H1 (cell line): ENCODE data around the gene MORN2. TPM values are rescaled to one million over a fixed set of nuclear protein-coding genes. Genes with fewer than 3 reads are reported as not detected.

Experiments used
- CREB1 ChIP-seq: IDR thresholded peaks from 2 replicates; pipeline ENCODE4 v1.6.1; 2012; ENCODE audit warnings: inconsistent platforms
- JUND ChIP-seq: IDR thresholded peaks from 2 replicates; pipeline ENCODE4 v1.6.1; 2011; ENCODE audit warnings: mild to moderate bottlenecking, improper control_type of control experiment, low read length
- NRF1 ChIP-seq: IDR thresholded peaks from 2 replicates; pipeline ENCODE4 v1.6.1; 2011; ENCODE audit warnings: mild to moderate bottlenecking, low read depth, low read length, improper control_type of control experiment
- RAD21 ChIP-seq, 2 experiments: IDR thresholded peaks in 1 of 2; conservative IDR thresholded peaks in 1 of 2; 2 replicates each; pipeline ENCODE4 v1.6.1; 2011; ENCODE audit warnings: low read depth in 2 of 2, low read length in 2 of 2, improper control_type of control experiment in 1 of 2, inconsistent platforms in 1 of 2, mild to moderate bottlenecking in 1 of 2, moderate library complexity in 1 of 2
- RNF2 ChIP-seq: fragments of 200-900, 300-1000 bp; sonication (generic); IDR thresholded peaks from 2 replicates; pipeline ENCODE4 v1.7.1; 2016; ENCODE audit warnings: borderline replicate concordance, low read depth, mild to moderate bottlenecking, antibody characterized with exemption, low read length; ENCODE audit not compliant: poor library complexity, severe bottlenecking; ENCODE audit errors: missing control alignments
- SIN3A ChIP-seq, 2 experiments: IDR thresholded peaks in 1 of 2; conservative IDR thresholded peaks in 1 of 2; 2 replicates each; pipeline ENCODE4 v1.6.1; 2011 to 2012; ENCODE audit warnings: low read length in 2 of 2, improper control_type of control experiment in 1 of 2, low read depth in 1 of 2, mild to moderate bottlenecking in 1 of 2
- SP2 ChIP-seq: IDR thresholded peaks from 2 replicates; pipeline ENCODE4 v1.6.1; 2012; ENCODE audit warnings: mild to moderate bottlenecking, low read length, inconsistent platforms
- ZNF274 ChIP-seq: IDR thresholded peaks from 2 replicates; pipeline ENCODE4 v1.7.0; 2012; ENCODE audit warnings: low read length, borderline replicate concordance; ENCODE audit errors: extremely low read depth
- polyA plus RNA-seq, 7 experiments: library from polyadenylated mRNA; depleted of rRNA in 3 of 7; stranded (reverse) in 5 of 7; unstranded in 2 of 7; fragments of >200 nt in 5 of 7; fragments of 200-250 nt in 2 of 7; gene quantifications; 1 replicate in 5 of 7; 2 replicates in 1 of 7; 4 replicates in 1 of 7; pipeline versions ENCODE4 v1.2.1 to v1.2.3, GENCODE V29; 2011 to 2013; ENCODE audit warnings: missing spikeins in 2 of 7, mixed read lengths in 2 of 7
- total RNA-seq: library from RNA; stranded (reverse); fragmentation: NEBNext Ultra II Directional; extraction: Animal tissue kit (Norgen Biotek cat#: 25700); gene quantifications from 2 replicates; pipeline ENCODE4 v1.2.1, GENCODE V29; 2021
- TF ChIP-seq, protein P1 (sequence below): fragments of 300-600 bp; sonication (generic); IDR thresholded peaks from 2 replicates; pipeline ENCODE4 v1.7.1; 2012; ENCODE audit warnings: low read length, moderate library complexity, mild to moderate bottlenecking, inconsistent platforms; ENCODE audit not compliant: insufficient replicate concordance

MORN2 gene
- total and polyA plus RNA-seq, 2 of the 8 experiments (the other 6 are each of a cell fraction or from before 2014, with no cell fraction given), result 7.2 to 11.3 TPM

DNA sequence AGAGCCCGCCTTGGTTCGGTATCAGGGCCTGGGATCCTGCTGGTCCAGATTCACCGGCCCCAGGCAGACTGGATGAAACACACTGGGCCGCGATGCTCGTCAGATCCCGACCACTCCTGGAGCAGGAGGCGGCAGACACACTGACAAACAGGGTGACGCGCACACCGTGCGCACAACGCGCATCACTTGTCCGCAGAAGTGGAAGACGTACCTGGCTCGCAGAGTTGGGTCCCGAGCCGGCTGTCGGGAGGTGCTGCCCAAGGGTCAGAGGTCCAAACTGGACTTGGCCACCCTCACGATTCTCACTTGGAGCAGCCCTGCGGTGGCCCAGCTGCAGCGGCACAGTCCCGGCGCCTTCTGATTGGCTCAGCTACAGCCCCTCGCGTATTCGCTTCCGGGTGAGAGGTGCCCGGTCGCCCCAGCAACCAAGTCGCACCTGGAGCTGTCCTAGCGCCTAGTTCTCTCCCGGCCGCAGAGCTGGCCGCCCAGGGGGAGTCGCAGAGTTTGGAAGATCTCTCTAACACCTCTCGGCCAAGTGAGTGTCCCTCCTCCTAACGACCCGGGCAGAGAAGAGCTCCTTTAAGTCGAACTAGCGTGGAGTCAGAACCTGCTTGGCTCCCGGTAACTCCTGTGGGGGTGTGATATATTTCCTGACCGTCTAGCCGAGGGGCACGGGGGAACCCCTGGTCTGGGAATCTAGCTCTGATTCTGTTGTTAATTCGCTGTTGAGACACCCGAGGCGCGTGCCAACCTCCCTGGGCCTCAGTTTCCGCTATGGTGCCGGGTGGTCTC is at the start of gene MORN2, which contains the start of gene DHX57 (continued):
- TF ChIP-seq, protein P1, sequence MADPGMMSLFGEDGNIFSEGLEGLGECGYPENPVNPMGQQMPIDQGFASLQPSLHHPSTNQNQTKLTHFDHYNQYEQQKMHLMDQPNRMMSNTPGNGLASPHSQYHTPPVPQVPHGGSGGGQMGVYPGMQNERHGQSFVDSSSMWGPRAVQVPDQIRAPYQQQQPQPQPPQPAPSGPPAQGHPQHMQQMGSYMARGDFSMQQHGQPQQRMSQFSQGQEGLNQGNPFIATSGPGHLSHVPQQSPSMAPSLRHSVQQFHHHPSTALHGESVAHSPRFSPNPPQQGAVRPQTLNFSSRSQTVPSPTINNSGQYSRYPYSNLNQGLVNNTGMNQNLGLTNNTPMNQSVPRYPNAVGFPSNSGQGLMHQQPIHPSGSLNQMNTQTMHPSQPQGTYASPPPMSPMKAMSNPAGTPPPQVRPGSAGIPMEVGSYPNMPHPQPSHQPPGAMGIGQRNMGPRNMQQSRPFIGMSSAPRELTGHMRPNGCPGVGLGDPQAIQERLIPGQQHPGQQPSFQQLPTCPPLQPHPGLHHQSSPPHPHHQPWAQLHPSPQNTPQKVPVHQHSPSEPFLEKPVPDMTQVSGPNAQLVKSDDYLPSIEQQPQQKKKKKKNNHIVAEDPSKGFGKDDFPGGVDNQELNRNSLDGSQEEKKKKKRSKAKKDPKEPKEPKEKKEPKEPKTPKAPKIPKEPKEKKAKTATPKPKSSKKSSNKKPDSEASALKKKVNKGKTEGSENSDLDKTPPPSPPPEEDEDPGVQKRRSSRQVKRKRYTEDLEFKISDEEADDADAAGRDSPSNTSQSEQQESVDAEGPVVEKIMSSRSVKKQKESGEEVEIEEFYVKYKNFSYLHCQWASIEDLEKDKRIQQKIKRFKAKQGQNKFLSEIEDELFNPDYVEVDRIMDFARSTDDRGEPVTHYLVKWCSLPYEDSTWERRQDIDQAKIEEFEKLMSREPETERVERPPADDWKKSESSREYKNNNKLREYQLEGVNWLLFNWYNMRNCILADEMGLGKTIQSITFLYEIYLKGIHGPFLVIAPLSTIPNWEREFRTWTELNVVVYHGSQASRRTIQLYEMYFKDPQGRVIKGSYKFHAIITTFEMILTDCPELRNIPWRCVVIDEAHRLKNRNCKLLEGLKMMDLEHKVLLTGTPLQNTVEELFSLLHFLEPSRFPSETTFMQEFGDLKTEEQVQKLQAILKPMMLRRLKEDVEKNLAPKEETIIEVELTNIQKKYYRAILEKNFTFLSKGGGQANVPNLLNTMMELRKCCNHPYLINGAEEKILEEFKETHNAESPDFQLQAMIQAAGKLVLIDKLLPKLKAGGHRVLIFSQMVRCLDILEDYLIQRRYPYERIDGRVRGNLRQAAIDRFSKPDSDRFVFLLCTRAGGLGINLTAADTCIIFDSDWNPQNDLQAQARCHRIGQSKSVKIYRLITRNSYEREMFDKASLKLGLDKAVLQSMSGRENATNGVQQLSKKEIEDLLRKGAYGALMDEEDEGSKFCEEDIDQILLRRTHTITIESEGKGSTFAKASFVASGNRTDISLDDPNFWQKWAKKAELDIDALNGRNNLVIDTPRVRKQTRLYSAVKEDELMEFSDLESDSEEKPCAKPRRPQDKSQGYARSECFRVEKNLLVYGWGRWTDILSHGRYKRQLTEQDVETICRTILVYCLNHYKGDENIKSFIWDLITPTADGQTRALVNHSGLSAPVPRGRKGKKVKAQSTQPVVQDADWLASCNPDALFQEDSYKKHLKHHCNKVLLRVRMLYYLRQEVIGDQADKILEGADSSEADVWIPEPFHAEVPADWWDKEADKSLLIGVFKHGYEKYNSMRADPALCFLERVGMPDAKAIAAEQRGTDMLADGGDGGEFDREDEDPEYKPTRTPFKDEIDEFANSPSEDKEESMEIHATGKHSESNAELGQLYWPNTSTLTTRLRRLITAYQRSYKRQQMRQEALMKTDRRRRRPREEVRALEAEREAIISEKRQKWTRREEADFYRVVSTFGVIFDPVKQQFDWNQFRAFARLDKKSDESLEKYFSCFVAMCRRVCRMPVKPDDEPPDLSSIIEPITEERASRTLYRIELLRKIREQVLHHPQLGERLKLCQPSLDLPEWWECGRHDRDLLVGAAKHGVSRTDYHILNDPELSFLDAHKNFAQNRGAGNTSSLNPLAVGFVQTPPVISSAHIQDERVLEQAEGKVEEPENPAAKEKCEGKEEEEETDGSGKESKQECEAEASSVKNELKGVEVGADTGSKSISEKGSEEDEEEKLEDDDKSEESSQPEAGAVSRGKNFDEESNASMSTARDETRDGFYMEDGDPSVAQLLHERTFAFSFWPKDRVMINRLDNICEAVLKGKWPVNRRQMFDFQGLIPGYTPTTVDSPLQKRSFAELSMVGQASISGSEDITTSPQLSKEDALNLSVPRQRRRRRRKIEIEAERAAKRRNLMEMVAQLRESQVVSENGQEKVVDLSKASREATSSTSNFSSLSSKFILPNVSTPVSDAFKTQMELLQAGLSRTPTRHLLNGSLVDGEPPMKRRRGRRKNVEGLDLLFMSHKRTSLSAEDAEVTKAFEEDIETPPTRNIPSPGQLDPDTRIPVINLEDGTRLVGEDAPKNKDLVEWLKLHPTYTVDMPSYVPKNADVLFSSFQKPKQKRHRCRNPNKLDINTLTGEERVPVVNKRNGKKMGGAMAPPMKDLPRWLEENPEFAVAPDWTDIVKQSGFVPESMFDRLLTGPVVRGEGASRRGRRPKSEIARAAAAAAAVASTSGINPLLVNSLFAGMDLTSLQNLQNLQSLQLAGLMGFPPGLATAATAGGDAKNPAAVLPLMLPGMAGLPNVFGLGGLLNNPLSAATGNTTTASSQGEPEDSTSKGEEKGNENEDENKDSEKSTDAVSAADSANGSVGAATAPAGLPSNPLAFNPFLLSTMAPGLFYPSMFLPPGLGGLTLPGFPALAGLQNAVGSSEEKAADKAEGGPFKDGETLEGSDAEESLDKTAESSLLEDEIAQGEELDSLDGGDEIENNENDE, result no peak
- TF ChIP-seq ZNF274, result no peak
- TF ChIP-seq JUND, result peak; percentile 74; the same call in 1 of the 2 replicates
- 0 out of 2 replicates have a peak, but pooled peaks have one; percentile 13 for TF ChIP-seq NRF1
- TF ChIP-seq SP2, result no peak
- no peak for TF ChIP-seq RNF2
- TF ChIP-seq SIN3A (conservative IDR thresholded peaks at IDR 0.05 in 1 of 2, IDR thresholded peaks at IDR 0.05 in 1 of 2; ENCODE audit: low read depth in 1 of 2, low read length in 2 of 2), result peak; percentile 96 to 97
- no peak for TF ChIP-seq RAD21 (IDR thresholded peaks at IDR 0.05 in 1 of 2, conservative IDR thresholded peaks at IDR 0.05 in 1 of 2; ENCODE audit: low read depth in 2 of 2, low read length in 2 of 2)
- peak; percentile 88 for TF ChIP-seq CREB1
